Osteocyte (in vitro differentiated cells): ENCODE results near the gene G6PD. TPM values are rescaled to one million over a fixed set of nuclear protein-coding genes. Genes with fewer than 3 reads are reported as not detected.

Experiments
- DNase-seq: peaks from one replicate; pipeline ENCODE4 v3.0.0; 2021; ENCODE audit warnings: mixed read lengths; ENCODE audit not compliant: unreplicated experiment; ENCODE audit errors: extremely low spot score
- H3K27ac Mint-ChIP-seq: one replicate; pipeline ENCODE4 v1.8.0; 2021; ENCODE audit warnings: mild to moderate bottlenecking, mixed read lengths; ENCODE audit not compliant: unreplicated experiment
- H3K27me3 Mint-ChIP-seq: one replicate; pipeline ENCODE4 v1.8.0; 2021; ENCODE audit warnings: mixed read lengths; ENCODE audit not compliant: unreplicated experiment
- H3K36me3 Mint-ChIP-seq: one replicate; pipeline ENCODE4 v1.8.0; 2021; ENCODE audit warnings: mixed read lengths; ENCODE audit not compliant: unreplicated experiment
- H3K4me1 Mint-ChIP-seq: one replicate; pipeline ENCODE4 v1.8.0; 2021; ENCODE audit warnings: mixed read lengths; ENCODE audit not compliant: unreplicated experiment
- H3K4me3 Mint-ChIP-seq: one replicate; pipeline ENCODE4 v1.8.0; 2021; ENCODE audit warnings: mild to moderate bottlenecking, moderate library complexity, mixed read lengths; ENCODE audit not compliant: unreplicated experiment
- H3K9me3 Mint-ChIP-seq: one replicate; pipeline ENCODE4 v1.8.0; 2021; ENCODE audit warnings: mixed read lengths; ENCODE audit not compliant: unreplicated experiment
- CTCF ChIP-seq: fragments of 200-600 bp; sonication (generic); IDR thresholded peaks from 2 replicates; pipeline ENCODE4 v1.5.0; 2021; ENCODE audit warnings: antibody characterized with exemption, mild to moderate bottlenecking, moderate library complexity
- total RNA-seq: library from RNA; stranded (reverse); gene quantifications from 2 replicates; pipeline ENCODE4 v1.2.1, GENCODE V29; 2021

Gene G6PD
- total RNA-seq, 1 donor from 2014 or later = 108 TPM

- Mint-ChIP-seq H3K4me3 (no peak overlapping the region), H3K27me3 (no peaks in the 10 kb centered on the region), H3K4me1 (peaks cover 18% of the 10 kb centered on the region), H3K36me3 (peaks cover 11% of the 10 kb centered on the region), H3K27ac (no peak overlapping the region), H3K9me3 (no peaks in the 10 kb centered on the region)
- DNase-seq = no peak
- TF ChIP-seq CTCF = no peak
These were observed 10.8 kb downstream of the G6PD start for GRCh38 chrX:154535892-154536291.

GRCh38 chrX:154534526-154535322 is 11.9 kb downstream of the G6PD start:
- TF ChIP-seq CTCF = peak; percentile 93
- H3K27ac Mint-ChIP-seq = peak overlapping the region; percentile 35
- H3K27me3 Mint-ChIP-seq = no peaks in the 10 kb centered on the region
- peaks cover 11% of the 10 kb centered on the region for H3K36me3 Mint-ChIP-seq
- DNase-seq = peak; percentile 96
- peaks cover 22% of the 10 kb centered on the region for H3K4me1 Mint-ChIP-seq
- no peaks in the 10 kb centered on the region for H3K9me3 Mint-ChIP-seq
- H3K4me3 Mint-ChIP-seq = no peak overlapping the region

- H3K4me1 Mint-ChIP-seq = peaks cover 24% of the 10 kb centered on the region
- H3K36me3 Mint-ChIP-seq = peaks cover 7% of the 10 kb centered on the region
- no peak overlapping the region for H3K4me3 Mint-ChIP-seq
- no peak for DNase-seq
- H3K27me3 Mint-ChIP-seq = no peaks in the 10 kb centered on the region
- TF ChIP-seq CTCF = no peak
- H3K9me3 Mint-ChIP-seq = no peaks in the 10 kb centered on the region
- H3K27ac Mint-ChIP-seq = no peak overlapping the region
These were observed 14.0 kb downstream of the G6PD start for GRCh38 chrX:154532690-154533089.

GRCh38 chrX:154531626-154532025 is 15.0 kb downstream of the G6PD start:
- no peaks in the 10 kb centered on the region for H3K9me3 Mint-ChIP-seq
- no peak for DNase-seq
- TF ChIP-seq CTCF = no peak
- no peak overlapping the region for H3K4me3 Mint-ChIP-seq
- H3K36me3 Mint-ChIP-seq = peaks cover 7% of the 10 kb centered on the region
- H3K27me3 Mint-ChIP-seq = no peaks in the 10 kb centered on the region
- peak overlapping the region; percentile 38 for H3K27ac Mint-ChIP-seq
- H3K4me1 Mint-ChIP-seq = peaks cover 32% of the 10 kb centered on the region

GRCh38 chrX:154530286-154530685 is 16.4 kb downstream of the G6PD start:
- H3K4me3 Mint-ChIP-seq = no peak overlapping the region
- peaks cover 32% of the 10 kb centered on the region for H3K4me1 Mint-ChIP-seq
- H3K27me3 Mint-ChIP-seq = no peaks in the 10 kb centered on the region
- H3K36me3 Mint-ChIP-seq = peaks cover 4% of the 10 kb centered on the region
- TF ChIP-seq CTCF = no peak
- no peaks in the 10 kb centered on the region for H3K9me3 Mint-ChIP-seq
- no peak for DNase-seq
- H3K27ac Mint-ChIP-seq = peak overlapping the region; percentile 32
